HL-60 (cell line): ENCODE measurements around the gene APOL2.

Source experiments
- DNase-seq, 2 experiments: peaks; one replicate each; pipeline ENCODE4 v3.0.0-alpha.2; 2010 to 2020; ENCODE audit warnings: low read depth in 1 of 2, low spot score in 1 of 2
- H3K27ac ChIP-seq: fragments of 250-450 bp; sonication (Bioruptor Pico); replicated peaks from 2 replicates; pipeline ENCODE4 v1.5.1; 2020; ENCODE audit warnings: mild to moderate bottlenecking, moderate library complexity
- H3K27me3 ChIP-seq: fragments of 250-450 bp; sonication (Bioruptor Pico); 2 replicates; pipeline ENCODE4 v1.5.1; 2021; ENCODE audit warnings: mild to moderate bottlenecking, moderate library complexity; ENCODE audit not compliant: insufficient read depth, poor library complexity, severe bottlenecking
- H3K4me3 ChIP-seq: replicated peaks from 2 replicates; pipeline ENCODE4 v1.5.1; 2011; ENCODE audit warnings: mild to moderate bottlenecking, control low read depth, low read length; ENCODE audit not compliant: insufficient read depth
- GABPA ChIP-seq: IDR thresholded peaks from 2 replicates; pipeline ENCODE4 v1.6.1; 2012; ENCODE audit warnings: low read depth
- POLR2AphosphoS5 ChIP-seq: IDR thresholded peaks from 2 replicates; pipeline ENCODE4 v1.6.1; 2012; ENCODE audit warnings: low read depth
- SPI1 ChIP-seq: IDR thresholded peaks from 2 replicates; pipeline ENCODE4 v1.6.1; 2012; ENCODE audit warnings: low read depth, mild to moderate bottlenecking, borderline replicate concordance
- TF ChIP-seq, protein P1 (sequence below): IDR thresholded peaks from one replicate; pipeline ENCODE4 v1.5.1; 2011; ENCODE audit warnings: low read length, control low read depth, inconsistent platforms; ENCODE audit not compliant: insufficient read depth
- TF ChIP-seq, protein P2 (sequence below): IDR thresholded peaks from 2 replicates; pipeline ENCODE4 v1.6.1; 2012; ENCODE audit warnings: low read depth; ENCODE audit not compliant: insufficient replicate concordance

The APOL2 gene

DNA sequence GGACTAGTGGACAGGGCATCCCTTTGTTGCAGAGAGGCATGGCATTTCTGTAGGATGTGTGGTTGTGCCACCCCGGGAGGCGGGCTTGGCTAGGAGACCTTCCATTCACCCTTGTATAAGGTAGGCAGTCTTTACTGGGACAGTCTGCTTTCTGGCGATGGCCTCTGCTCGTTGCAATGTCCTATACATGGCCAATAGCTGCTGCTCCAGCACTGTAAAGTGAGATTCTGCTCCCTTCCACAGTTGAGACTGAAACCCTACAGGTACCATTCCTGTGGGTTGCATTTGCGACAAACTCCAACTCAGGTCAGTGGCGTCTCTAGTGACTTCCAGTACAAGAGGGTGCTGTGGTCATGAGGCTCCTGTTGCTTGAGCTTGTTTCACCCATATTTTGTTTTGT is 58.4 kb downstream of the APOL2 start:
- H3K27me3 ChIP-seq = no peaks in the 10 kb centered on the region
- no peak overlapping the region for H3K4me3 ChIP-seq
- H3K27ac ChIP-seq = no peak overlapping the region
- DNase-seq = no peak
- TF ChIP-seq, protein P1, sequence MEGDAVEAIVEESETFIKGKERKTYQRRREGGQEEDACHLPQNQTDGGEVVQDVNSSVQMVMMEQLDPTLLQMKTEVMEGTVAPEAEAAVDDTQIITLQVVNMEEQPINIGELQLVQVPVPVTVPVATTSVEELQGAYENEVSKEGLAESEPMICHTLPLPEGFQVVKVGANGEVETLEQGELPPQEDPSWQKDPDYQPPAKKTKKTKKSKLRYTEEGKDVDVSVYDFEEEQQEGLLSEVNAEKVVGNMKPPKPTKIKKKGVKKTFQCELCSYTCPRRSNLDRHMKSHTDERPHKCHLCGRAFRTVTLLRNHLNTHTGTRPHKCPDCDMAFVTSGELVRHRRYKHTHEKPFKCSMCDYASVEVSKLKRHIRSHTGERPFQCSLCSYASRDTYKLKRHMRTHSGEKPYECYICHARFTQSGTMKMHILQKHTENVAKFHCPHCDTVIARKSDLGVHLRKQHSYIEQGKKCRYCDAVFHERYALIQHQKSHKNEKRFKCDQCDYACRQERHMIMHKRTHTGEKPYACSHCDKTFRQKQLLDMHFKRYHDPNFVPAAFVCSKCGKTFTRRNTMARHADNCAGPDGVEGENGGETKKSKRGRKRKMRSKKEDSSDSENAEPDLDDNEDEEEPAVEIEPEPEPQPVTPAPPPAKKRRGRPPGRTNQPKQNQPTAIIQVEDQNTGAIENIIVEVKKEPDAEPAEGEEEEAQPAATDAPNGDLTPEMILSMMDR = no peak
- TF ChIP-seq GABPA = no peak
- TF ChIP-seq, protein P2, sequence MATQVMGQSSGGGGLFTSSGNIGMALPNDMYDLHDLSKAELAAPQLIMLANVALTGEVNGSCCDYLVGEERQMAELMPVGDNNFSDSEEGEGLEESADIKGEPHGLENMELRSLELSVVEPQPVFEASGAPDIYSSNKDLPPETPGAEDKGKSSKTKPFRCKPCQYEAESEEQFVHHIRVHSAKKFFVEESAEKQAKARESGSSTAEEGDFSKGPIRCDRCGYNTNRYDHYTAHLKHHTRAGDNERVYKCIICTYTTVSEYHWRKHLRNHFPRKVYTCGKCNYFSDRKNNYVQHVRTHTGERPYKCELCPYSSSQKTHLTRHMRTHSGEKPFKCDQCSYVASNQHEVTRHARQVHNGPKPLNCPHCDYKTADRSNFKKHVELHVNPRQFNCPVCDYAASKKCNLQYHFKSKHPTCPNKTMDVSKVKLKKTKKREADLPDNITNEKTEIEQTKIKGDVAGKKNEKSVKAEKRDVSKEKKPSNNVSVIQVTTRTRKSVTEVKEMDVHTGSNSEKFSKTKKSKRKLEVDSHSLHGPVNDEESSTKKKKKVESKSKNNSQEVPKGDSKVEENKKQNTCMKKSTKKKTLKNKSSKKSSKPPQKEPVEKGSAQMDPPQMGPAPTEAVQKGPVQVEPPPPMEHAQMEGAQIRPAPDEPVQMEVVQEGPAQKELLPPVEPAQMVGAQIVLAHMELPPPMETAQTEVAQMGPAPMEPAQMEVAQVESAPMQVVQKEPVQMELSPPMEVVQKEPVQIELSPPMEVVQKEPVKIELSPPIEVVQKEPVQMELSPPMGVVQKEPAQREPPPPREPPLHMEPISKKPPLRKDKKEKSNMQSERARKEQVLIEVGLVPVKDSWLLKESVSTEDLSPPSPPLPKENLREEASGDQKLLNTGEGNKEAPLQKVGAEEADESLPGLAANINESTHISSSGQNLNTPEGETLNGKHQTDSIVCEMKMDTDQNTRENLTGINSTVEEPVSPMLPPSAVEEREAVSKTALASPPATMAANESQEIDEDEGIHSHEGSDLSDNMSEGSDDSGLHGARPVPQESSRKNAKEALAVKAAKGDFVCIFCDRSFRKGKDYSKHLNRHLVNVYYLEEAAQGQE = no peak
- no peak for TF ChIP-seq SPI1
- no peak for TF ChIP-seq POLR2AphosphoS5

DNA sequence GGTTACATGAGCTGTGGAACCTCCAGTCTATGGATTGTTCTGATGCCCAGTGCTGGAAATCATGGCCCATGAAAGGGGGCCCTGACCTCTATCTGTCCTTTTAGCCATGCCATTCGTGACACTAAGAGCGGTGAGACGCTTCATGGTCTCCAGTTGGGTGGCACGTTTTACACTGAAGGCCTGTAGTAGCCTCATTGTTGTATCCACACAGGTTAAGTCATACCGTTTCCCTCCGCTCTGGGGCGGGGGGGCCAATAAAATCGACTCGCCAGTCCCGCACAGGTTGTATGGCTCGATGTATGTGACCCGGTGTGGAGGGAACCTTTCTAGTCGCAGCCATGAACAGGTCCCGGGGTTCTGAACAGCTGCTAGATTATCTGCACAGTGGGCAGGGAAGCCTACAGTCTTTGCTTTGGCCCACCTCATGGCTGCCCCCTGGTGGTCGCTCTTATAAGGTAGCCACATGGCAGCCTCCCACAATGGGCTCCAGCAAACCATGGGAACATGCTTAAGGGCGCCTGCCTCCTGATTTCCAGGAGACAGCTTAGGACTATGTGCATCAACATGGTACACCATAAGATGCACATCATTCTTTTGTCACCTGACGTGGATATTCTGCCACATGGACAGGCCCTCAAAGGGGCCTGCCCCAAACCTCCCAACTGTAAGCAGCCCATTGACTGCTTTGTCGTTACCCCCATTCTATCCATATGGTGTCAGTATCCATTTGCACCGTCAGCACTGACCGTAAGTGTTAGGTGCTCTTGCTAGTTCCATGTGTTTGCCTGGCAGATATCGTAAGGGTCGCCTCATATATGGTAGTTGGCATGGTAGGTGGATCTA is 59.1 kb downstream of the APOL2 start:
- Histone ChIP-seq H3K4me3 (no peak overlapping the region), H3K27ac (no peak overlapping the region), H3K27me3 (no peaks in the 10 kb centered on the region)
- TF ChIP-seq, protein P2 = no peak
- no peak for TF ChIP-seq GABPA
- no peak for TF ChIP-seq SPI1
- TF ChIP-seq, protein P1 = peak; percentile 65
- TF ChIP-seq POLR2AphosphoS5 = no peak
- peak; percentile 31 to 64 for DNase-seq

DNA sequence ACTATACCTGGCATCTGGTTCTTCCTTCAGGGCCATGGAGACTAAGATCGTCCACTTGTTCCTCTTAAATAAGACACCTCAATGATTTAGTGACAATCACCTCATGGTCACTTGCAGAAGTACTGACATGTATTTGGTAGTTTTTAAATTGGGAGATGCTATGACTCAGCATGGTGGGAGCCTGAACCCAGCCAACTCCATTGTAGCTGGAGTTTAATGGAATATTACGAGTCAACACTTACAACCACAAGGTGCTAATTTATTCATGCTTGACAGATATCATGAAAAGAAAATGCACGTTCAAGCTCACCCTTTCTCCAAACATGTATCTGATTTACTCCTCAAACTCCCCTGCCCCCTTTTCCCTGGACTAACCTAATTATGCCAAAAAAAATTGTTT is 62.2 kb downstream of the APOL2 start:
- peaks cover 3% of the 10 kb centered on the region for H3K27me3 ChIP-seq
- no peak for DNase-seq
- no peak overlapping the region for H3K4me3 ChIP-seq
- H3K27ac ChIP-seq = no peak overlapping the region
- no peak for TF ChIP-seq SPI1
- TF ChIP-seq, protein P2 = no peak
- TF ChIP-seq, protein P1 = no peak
- TF ChIP-seq POLR2AphosphoS5 = no peak
- TF ChIP-seq GABPA = no peak
